ENCODE results near the gene RRP36. TPM values are rescaled to one million over a fixed set of nuclear protein-coding genes. Genes with fewer than 3 reads are reported as not detected.

Gene RRP36
- total and polyA plus RNA-seq, 9 of the 15 experiments (the other 6 are each of a cell fraction or from before 2014, with no cell fraction given) = 27.6 to 150 (median 114) TPM

DNA sequence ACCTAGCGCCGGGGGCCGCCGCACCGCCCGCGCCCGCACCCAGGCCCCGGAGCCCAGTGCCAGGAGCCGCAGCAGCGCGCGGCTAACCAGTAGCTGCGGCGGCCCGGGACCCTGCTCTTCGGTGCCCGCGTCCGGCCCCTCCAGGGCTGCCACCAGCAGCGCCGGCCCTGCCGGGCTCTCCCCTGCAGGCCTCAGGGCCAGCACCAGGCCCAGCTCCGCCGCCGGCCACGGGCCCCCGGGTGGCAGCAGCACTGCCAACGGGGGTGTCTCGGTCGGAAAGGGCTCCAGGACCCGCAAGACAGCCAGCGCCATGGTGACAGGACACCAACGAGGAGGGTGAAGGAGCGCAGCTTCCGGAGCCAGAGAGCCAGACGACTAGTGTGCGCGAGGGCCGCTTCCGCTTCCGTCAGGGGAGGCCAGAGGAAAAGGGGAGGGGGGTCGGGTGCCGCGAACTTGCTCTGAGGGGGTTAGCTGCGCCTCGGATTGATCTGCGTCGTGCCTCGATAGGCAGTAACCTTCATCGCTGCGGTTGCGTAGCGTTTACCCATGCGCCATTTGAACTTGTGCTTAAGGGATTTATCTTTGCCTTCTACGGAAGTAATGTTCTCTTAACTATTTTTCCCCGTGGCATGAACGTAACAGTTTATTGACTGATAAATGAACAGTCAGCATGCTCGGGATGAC is 42.4 kb upstream of the RRP36 start, which contains the start of gene PEX6 (continued):
- TF ChIP-seq, protein P1, sequence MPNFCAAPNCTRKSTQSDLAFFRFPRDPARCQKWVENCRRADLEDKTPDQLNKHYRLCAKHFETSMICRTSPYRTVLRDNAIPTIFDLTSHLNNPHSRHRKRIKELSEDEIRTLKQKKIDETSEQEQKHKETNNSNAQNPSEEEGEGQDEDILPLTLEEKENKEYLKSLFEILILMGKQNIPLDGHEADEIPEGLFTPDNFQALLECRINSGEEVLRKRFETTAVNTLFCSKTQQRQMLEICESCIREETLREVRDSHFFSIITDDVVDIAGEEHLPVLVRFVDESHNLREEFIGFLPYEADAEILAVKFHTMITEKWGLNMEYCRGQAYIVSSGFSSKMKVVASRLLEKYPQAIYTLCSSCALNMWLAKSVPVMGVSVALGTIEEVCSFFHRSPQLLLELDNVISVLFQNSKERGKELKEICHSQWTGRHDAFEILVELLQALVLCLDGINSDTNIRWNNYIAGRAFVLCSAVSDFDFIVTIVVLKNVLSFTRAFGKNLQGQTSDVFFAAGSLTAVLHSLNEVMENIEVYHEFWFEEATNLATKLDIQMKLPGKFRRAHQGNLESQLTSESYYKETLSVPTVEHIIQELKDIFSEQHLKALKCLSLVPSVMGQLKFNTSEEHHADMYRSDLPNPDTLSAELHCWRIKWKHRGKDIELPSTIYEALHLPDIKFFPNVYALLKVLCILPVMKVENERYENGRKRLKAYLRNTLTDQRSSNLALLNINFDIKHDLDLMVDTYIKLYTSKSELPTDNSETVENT (CRISPR knock-in tag; IDR thresholded peaks at IDR 0.05) = peak; percentile 75
- no peak for TF ChIP-seq PRMT5 (CRISPR knock-in tag; IDR thresholded peaks at IDR 0.05)
- peak; percentile 26 for TF ChIP-seq ZFP36 (IDR thresholded peaks at IDR 0.05; ENCODE audit: low read depth, low read length, partially characterized antibody)
- TF ChIP-seq TCF7L2 (IDR thresholded peaks at IDR 0.05; ENCODE audit: low read depth, low read length) = no peak
- TF ChIP-seq, protein P2, sequence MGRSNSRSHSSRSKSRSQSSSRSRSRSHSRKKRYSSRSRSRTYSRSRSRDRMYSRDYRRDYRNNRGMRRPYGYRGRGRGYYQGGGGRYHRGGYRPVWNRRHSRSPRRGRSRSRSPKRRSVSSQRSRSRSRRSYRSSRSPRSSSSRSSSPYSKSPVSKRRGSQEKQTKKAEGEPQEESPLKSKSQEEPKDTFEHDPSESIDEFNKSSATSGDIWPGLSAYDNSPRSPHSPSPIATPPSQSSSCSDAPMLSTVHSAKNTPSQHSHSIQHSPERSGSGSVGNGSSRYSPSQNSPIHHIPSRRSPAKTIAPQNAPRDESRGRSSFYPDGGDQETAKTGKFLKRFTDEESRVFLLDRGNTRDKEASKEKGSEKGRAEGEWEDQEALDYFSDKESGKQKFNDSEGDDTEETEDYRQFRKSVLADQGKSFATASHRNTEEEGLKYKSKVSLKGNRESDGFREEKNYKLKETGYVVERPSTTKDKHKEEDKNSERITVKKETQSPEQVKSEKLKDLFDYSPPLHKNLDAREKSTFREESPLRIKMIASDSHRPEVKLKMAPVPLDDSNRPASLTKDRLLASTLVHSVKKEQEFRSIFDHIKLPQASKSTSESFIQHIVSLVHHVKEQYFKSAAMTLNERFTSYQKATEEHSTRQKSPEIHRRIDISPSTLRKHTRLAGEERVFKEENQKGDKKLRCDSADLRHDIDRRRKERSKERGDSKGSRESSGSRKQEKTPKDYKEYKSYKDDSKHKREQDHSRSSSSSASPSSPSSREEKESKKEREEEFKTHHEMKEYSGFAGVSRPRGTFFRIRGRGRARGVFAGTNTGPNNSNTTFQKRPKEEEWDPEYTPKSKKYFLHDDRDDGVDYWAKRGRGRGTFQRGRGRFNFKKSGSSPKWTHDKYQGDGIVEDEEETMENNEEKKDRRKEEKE (IDR thresholded peaks at IDR 0.05; ENCODE audit: borderline replicate concordance in 1 of 2, control insufficient read depth in 1 of 2, low read depth in 2 of 2, low read length in 1 of 2) = 0 out of 4 replicates have a peak, but pooled peaks of 1 of the 2 experiments have one; percentile 24
- TF ChIP-seq, protein P3, sequence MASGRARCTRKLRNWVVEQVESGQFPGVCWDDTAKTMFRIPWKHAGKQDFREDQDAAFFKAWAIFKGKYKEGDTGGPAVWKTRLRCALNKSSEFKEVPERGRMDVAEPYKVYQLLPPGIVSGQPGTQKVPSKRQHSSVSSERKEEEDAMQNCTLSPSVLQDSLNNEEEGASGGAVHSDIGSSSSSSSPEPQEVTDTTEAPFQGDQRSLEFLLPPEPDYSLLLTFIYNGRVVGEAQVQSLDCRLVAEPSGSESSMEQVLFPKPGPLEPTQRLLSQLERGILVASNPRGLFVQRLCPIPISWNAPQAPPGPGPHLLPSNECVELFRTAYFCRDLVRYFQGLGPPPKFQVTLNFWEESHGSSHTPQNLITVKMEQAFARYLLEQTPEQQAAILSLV (tag; IDR thresholded peaks at IDR 0.05) = no peak
- no peak for TF ChIP-seq FOXJ3 (CRISPR knock-in tag; IDR thresholded peaks at IDR 0.05)
- TF ChIP-seq, protein P4, sequence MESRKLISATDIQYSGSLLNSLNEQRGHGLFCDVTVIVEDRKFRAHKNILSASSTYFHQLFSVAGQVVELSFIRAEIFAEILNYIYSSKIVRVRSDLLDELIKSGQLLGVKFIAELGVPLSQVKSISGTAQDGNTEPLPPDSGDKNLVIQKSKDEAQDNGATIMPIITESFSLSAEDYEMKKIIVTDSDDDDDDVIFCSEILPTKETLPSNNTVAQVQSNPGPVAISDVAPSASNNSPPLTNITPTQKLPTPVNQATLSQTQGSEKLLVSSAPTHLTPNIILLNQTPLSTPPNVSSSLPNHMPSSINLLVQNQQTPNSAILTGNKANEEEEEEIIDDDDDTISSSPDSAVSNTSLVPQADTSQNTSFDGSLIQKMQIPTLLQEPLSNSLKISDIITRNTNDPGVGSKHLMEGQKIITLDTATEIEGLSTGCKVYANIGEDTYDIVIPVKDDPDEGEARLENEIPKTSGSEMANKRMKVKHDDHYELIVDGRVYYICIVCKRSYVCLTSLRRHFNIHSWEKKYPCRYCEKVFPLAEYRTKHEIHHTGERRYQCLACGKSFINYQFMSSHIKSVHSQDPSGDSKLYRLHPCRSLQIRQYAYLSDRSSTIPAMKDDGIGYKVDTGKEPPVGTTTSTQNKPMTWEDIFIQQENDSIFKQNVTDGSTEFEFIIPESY (CRISPR knock-in tag; IDR thresholded peaks at IDR 0.05) = no peak
- TF ChIP-seq CBX1 (IDR thresholded peaks at IDR 0.05; ENCODE audit: low read depth) = peak; percentile 71; the same call in 1 of the 2 replicates
- 0 out of 2 replicates have a peak, but pooled peaks have one; percentile 8 for TF ChIP-seq ESRRA (IDR thresholded peaks at IDR 0.05; ENCODE audit: borderline replicate concordance, low read depth)
- TF ChIP-seq, protein P5, sequence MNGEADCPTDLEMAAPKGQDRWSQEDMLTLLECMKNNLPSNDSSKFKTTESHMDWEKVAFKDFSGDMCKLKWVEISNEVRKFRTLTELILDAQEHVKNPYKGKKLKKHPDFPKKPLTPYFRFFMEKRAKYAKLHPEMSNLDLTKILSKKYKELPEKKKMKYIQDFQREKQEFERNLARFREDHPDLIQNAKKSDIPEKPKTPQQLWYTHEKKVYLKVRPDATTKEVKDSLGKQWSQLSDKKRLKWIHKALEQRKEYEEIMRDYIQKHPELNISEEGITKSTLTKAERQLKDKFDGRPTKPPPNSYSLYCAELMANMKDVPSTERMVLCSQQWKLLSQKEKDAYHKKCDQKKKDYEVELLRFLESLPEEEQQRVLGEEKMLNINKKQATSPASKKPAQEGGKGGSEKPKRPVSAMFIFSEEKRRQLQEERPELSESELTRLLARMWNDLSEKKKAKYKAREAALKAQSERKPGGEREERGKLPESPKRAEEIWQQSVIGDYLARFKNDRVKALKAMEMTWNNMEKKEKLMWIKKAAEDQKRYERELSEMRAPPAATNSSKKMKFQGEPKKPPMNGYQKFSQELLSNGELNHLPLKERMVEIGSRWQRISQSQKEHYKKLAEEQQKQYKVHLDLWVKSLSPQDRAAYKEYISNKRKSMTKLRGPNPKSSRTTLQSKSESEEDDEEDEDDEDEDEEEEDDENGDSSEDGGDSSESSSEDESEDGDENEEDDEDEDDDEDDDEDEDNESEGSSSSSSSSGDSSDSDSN (IDR thresholded peaks at IDR 0.05; ENCODE audit: borderline replicate concordance in 1 of 2, low read depth in 2 of 2, low read length in 2 of 2) = peak; percentile 70 to 79; a peak in 2 of 4 replicates
- TF ChIP-seq MEF2D (tag; conservative IDR thresholded peaks at IDR 0.05; ENCODE audit: low read depth) = 0 out of 2 replicates have a peak, but pooled peaks have one; percentile 18
- peak; percentile 63; the same call in 1 of the 2 replicates for TF ChIP-seq ERF (CRISPR knock-in tag; IDR thresholded peaks at IDR 0.05)

Data from K562 (cell line).